A673 (cell line): ENCODE data around the gene SH3GL3.

Experiments used
- EZH2 ChIP-seq: fragments of 200-600 bp; sonication (generic); IDR thresholded peaks from 2 replicates; pipeline ENCODE4 v1.6.1; 2017; ENCODE audit warnings: borderline replicate concordance, low read depth, mild to moderate bottlenecking, mixed read lengths, antibody characterized with exemption, low read length; ENCODE audit not compliant: poor library complexity, severe bottlenecking
- TF ChIP-seq, protein P1 (sequence below): fragments of 300-800, 200-600 bp; sonication (generic); conservative IDR thresholded peaks from 2 replicates; pipeline ENCODE4 v1.5.1; 2017; ENCODE audit warnings: low read depth, mild to moderate bottlenecking, antibody characterized with exemption, low read length, moderate library complexity, mixed read lengths

DNA sequence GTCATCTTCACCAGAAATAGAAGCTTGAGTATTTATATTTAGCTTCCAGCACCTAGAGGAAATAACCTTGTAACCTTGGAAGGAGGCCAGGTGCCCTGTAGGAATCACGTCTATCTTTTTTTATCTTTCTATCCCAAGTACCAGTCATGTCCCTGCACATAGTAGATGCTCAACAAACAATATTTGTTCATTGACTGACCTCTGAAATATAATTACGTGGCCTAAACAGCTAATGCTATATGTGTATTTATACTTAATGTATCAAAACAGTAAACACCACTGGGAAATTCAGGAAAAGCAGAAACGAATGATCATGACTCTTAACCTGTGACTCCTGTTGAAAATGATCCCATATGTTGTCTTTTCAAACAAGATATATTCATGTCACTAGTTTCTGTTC lies 108.9 kb downstream of the SH3GL3 start:
- TF ChIP-seq, protein P1, sequence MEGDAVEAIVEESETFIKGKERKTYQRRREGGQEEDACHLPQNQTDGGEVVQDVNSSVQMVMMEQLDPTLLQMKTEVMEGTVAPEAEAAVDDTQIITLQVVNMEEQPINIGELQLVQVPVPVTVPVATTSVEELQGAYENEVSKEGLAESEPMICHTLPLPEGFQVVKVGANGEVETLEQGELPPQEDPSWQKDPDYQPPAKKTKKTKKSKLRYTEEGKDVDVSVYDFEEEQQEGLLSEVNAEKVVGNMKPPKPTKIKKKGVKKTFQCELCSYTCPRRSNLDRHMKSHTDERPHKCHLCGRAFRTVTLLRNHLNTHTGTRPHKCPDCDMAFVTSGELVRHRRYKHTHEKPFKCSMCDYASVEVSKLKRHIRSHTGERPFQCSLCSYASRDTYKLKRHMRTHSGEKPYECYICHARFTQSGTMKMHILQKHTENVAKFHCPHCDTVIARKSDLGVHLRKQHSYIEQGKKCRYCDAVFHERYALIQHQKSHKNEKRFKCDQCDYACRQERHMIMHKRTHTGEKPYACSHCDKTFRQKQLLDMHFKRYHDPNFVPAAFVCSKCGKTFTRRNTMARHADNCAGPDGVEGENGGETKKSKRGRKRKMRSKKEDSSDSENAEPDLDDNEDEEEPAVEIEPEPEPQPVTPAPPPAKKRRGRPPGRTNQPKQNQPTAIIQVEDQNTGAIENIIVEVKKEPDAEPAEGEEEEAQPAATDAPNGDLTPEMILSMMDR, result no peak
- no peak for TF ChIP-seq EZH2
